SK-N-SH (cell line): ENCODE measurements around the gene NUP210L. TPM values are rescaled to one million over a fixed set of nuclear protein-coding genes. Genes with fewer than 3 reads are reported as not detected.

Source experiments
- CHD2 ChIP-seq: fragments of 150-350 bp; IDR thresholded peaks from 2 replicates; pipeline ENCODE4 v1.6.1; 2018; ENCODE audit warnings: low read length; ENCODE audit not compliant: partially characterized antibody
- EP300 ChIP-seq, 2 experiments: IDR thresholded peaks; 2 replicates each; pipeline versions ENCODE4 v1.4.0 to v1.6.1; 2012; ENCODE audit warnings: borderline replicate concordance in 1 of 2, low read depth in 1 of 2, low read length in 1 of 2
- EZH2phosphoT487 ChIP-seq: fragments of 200-600 bp; sonication (generic); IDR thresholded peaks from 2 replicates; pipeline ENCODE4 v1.6.1; 2017; ENCODE audit warnings: low read depth, mixed run types, mild to moderate bottlenecking, antibody characterized with exemption, moderate library complexity, borderline replicate concordance
- FOXM1 ChIP-seq: IDR thresholded peaks from 2 replicates; pipeline ENCODE4 v1.4.0; 2012; ENCODE audit warnings: low read depth, mild to moderate bottlenecking
- GABPA ChIP-seq: IDR thresholded peaks from 2 replicates; pipeline ENCODE4 v1.4.0; 2012; ENCODE audit warnings: low read depth, mild to moderate bottlenecking
- GATA2 ChIP-seq: sonication (generic); formaldehyde crosslinking; IDR thresholded peaks from 2 replicates; pipeline ENCODE4 v1.5.0; 2020; ENCODE audit warnings: mild to moderate bottlenecking, missing genetic modification reagents
- JUND ChIP-seq: IDR thresholded peaks from 2 replicates; pipeline ENCODE4 v1.4.0; 2012
- MAX ChIP-seq: IDR thresholded peaks from 2 replicates; pipeline ENCODE4 v1.4.0; 2012; ENCODE audit warnings: low read depth
- MXI1 ChIP-seq: IDR thresholded peaks from 2 replicates; pipeline ENCODE4 v1.6.1; 2012; ENCODE audit warnings: mild to moderate bottlenecking, low read depth, low read length, improper control_type of control experiment
- NFIC ChIP-seq: IDR thresholded peaks from 2 replicates; pipeline ENCODE4 v1.4.0; 2012; ENCODE audit warnings: borderline replicate concordance
- NRF1 ChIP-seq: IDR thresholded peaks from 2 replicates; pipeline ENCODE4 v1.6.1; 2012; ENCODE audit warnings: low read depth, mild to moderate bottlenecking, low read length
- POLR2AphosphoS5 ChIP-seq: IDR thresholded peaks from 2 replicates; pipeline ENCODE4 v1.6.1; 2012; ENCODE audit warnings: low read depth, low read length
- RAD21 ChIP-seq: IDR thresholded peaks from 2 replicates; pipeline ENCODE4 v1.6.1; 2012; ENCODE audit warnings: mild to moderate bottlenecking, low read length
- RCOR1 ChIP-seq: fragments of 150-350 bp; IDR thresholded peaks from 2 replicates; pipeline ENCODE4 v1.6.1; 2017; ENCODE audit warnings: antibody characterized with exemption, low read length
- REST ChIP-seq: IDR thresholded peaks from 2 replicates; pipeline ENCODE4 v1.6.1; 2012; ENCODE audit warnings: mild to moderate bottlenecking, low read depth, low read length, moderate library complexity
- RFX5 ChIP-seq: IDR thresholded peaks from 2 replicates; pipeline ENCODE4 v1.6.1; 2012; ENCODE audit warnings: mild to moderate bottlenecking, improper control_type of control experiment, low read length
- RXRA ChIP-seq: IDR thresholded peaks from 2 replicates; pipeline ENCODE4 v1.4.0; 2012; ENCODE audit warnings: low read depth, mild to moderate bottlenecking, borderline replicate concordance
- SIN3A ChIP-seq: IDR thresholded peaks from 2 replicates; pipeline ENCODE4 v1.6.1; 2012; ENCODE audit warnings: low read depth, mild to moderate bottlenecking, low read length, moderate library complexity, borderline replicate concordance
- SMC3 ChIP-seq: IDR thresholded peaks from 2 replicates; pipeline ENCODE4 v1.6.1; 2012; ENCODE audit warnings: low read depth, low read length, improper control_type of control experiment
- TAF1 ChIP-seq: IDR thresholded peaks from 2 replicates; pipeline ENCODE4 v1.6.1; 2012; ENCODE audit warnings: low read depth, mild to moderate bottlenecking, low read length, moderate library complexity, borderline replicate concordance
- TCF12 ChIP-seq: IDR thresholded peaks from 2 replicates; pipeline ENCODE4 v1.4.0; 2012
- TEAD4 ChIP-seq: IDR thresholded peaks from 2 replicates; pipeline ENCODE4 v1.4.0; 2012; ENCODE audit warnings: mild to moderate bottlenecking, borderline replicate concordance; ENCODE audit not compliant: insufficient read depth
- USF2 ChIP-seq: fragments of 150-350 bp; IDR thresholded peaks from 2 replicates; pipeline ENCODE4 v1.6.1; 2017; ENCODE audit warnings: antibody characterized with exemption, low read length, low read depth, borderline replicate concordance
- YY1 ChIP-seq: IDR thresholded peaks from 2 replicates; pipeline ENCODE4 v1.4.0; 2012; ENCODE audit warnings: low read depth, mild to moderate bottlenecking
- polyA plus RNA-seq, 3 experiments: library from polyadenylated mRNA; depleted of rRNA; stranded (reverse); fragments of >200 nt; gene quantifications; 2 replicates each; pipeline ENCODE4 v1.2.3, GENCODE V29; 2012
- TF ChIP-seq, protein P1 (sequence below): fragments of 150-350 bp; IDR thresholded peaks from 2 replicates; pipeline ENCODE4 v1.6.1; 2016; ENCODE audit warnings: mild to moderate bottlenecking, low read depth, low read length
- TF ChIP-seq, protein P2 (sequence below): IDR thresholded peaks from 2 replicates; pipeline ENCODE4 v1.4.0; 2012; ENCODE audit warnings: low read depth, borderline replicate concordance

NUP210L gene
- polyA plus RNA-seq, 1 of the 3 experiments (the other 2 are of a cell fraction): not detected

DNA sequence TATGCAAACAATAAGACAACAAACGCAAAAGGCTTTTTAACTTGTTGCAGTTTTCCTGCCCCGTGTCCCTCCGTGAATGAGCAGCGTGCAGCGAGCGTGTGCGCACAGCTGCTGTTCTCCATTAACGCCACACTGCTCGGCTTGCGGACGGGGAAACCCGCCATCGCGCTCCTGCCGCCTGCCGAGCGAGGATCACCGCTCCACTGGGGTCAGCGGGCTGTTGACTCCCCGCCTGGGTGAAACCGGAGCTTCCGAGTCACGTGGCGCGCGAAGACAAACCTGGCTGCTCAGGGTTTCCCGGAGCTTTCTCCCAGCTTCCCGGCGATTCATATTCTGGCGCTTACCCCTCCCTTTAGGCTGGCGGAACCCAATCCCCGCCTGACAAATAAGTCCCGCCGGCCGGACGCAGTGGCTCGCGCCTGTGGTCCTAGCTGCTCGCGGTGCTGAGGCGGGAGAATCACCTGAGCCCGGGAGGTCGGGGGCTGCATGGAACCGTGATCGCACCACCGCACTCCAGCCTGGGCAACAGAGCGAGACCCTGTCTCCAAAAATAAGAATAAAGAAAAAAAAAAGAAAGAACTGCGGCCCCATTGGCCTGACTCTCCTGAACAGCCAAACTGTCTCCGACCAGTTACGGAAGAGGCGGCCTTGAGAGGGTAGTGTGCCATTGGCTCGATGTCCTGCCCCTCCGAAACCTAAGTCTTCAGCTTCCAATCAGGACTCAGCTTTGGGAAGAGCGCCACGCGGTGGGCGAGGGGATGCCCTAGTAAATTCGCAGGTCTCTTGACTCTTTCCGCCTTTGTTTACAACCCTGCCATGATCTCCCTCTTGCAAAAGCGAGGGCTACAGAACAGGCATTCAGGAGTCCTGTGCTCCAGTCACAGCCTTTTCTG, 187.5 kb downstream of the NUP210L start, which contains the start of gene CREB3L4 (continued):
- TF ChIP-seq, protein P1, sequence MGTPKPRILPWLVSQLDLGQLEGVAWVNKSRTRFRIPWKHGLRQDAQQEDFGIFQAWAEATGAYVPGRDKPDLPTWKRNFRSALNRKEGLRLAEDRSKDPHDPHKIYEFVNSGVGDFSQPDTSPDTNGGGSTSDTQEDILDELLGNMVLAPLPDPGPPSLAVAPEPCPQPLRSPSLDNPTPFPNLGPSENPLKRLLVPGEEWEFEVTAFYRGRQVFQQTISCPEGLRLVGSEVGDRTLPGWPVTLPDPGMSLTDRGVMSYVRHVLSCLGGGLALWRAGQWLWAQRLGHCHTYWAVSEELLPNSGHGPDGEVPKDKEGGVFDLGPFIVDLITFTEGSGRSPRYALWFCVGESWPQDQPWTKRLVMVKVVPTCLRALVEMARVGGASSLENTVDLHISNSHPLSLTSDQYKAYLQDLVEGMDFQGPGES: peak; percentile 80
- TF ChIP-seq RCOR1 (0 out of 2 replicates have a peak, but pooled peaks have one; percentile 35), CHD2 (peak; percentile 67), MXI1 (peak; percentile 98), JUND (no peak), NRF1 (no peak), TEAD4 (no peak), RXRA (no peak), POLR2AphosphoS5 (peak; percentile 88), SMC3 (no peak; the same call in 1 of the 2 replicates), SIN3A (peak; percentile 97), GABPA (peak; percentile 71), REST (no peak; the same call in 1 of the 2 replicates), YY1 (peak; percentile 75), TAF1 (peak; percentile 77), RFX5 (peak; percentile 78; the same call in 1 of the 2 replicates), GATA2 (CRISPR knock-in tag) (no peak), EZH2phosphoT487 (no peak), EP300 (IDR thresholded peaks at IDR 0.05; ENCODE audit: borderline replicate concordance in 1 of 2, low read depth in 1 of 2, low read length in 1 of 2) (0 out of 4 replicates have a peak, but pooled peaks of 1 of the 2 experiments have one; percentile 6), NFIC (no peak), TCF12 (peak; percentile 33; the same call in 1 of the 2 replicates), USF2 (peak; percentile 79), MAX (peak; percentile 96), RAD21 (peak; percentile 32; the same call in 1 of the 2 replicates), FOXM1 (no peak)
- TF ChIP-seq, protein P2, sequence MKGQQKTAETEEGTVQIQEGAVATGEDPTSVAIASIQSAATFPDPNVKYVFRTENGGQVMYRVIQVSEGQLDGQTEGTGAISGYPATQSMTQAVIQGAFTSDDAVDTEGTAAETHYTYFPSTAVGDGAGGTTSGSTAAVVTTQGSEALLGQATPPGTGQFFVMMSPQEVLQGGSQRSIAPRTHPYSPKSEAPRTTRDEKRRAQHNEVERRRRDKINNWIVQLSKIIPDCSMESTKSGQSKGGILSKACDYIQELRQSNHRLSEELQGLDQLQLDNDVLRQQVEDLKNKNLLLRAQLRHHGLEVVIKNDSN: peak; percentile 94
